PFSK-1 (cell line): ENCODE data around the gene FFAR3.

Experiments
- POLR2AphosphoS5 ChIP-seq: IDR thresholded peaks from 2 replicates; pipeline ENCODE4 v1.6.1; 2012; ENCODE audit warnings: low read depth, mild to moderate bottlenecking, control low read depth, low read length, moderate library complexity
- REST ChIP-seq, 2 experiments: IDR thresholded peaks; 2 replicates each; pipeline versions ENCODE4 v1.6.1 to v1.8.0; 2011 to 2012; ENCODE audit warnings: low read depth in 2 of 2, low read length in 2 of 2, control low read depth in 1 of 2, inconsistent platforms in 1 of 2, mild to moderate bottlenecking in 1 of 2, moderate library complexity in 1 of 2; ENCODE audit not compliant: insufficient read depth in 1 of 2
- SIN3A ChIP-seq: IDR thresholded peaks from 2 replicates; pipeline ENCODE4 v1.6.1; 2012; ENCODE audit warnings: mild to moderate bottlenecking, low read length, moderate library complexity, borderline replicate concordance; ENCODE audit not compliant: insufficient read depth
- TAF1 ChIP-seq: IDR thresholded peaks from 2 replicates; pipeline ENCODE4 v1.6.1; 2012; ENCODE audit warnings: low read length, control low read depth, borderline replicate concordance; ENCODE audit not compliant: insufficient read depth

DNA sequence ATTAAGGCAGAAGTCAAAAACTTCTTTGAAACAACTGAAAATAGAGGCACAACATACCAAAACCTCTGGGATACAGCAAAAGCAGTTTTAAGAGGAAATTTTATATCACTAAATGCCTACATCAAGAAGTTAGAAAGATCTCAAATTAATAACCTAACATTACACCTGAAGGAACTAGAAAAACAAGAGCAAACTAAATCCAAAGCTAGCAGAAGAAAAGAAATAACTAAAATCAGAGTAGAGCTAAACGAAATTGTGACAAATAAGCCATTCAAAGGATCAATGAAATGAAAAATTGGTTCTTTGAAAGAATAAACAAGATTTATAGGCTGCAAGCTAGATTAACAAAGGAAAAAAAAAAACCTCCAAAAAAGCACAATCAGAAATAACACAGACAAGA, 10.1 kb downstream of the FFAR3 start:
- TF ChIP-seq REST (IDR thresholded peaks at IDR 0.05; ENCODE audit: insufficient read depth in 1 of 2, low read depth in 2 of 2, low read length in 2 of 2) = no peak
- no peak for TF ChIP-seq POLR2AphosphoS5
- TF ChIP-seq SIN3A = no peak
- no peak for TF ChIP-seq TAF1
